DND-41 (cell line): ENCODE data around the gene COQ6.
"Not testable (repeated sequence)": the region's sequence is repeated elsewhere in the genome, so short reads cannot be mapped to it uniquely, and the experiment has no call there.

ENCODE experiments used
- EZH2 ChIP-seq: IDR thresholded peaks from 3 replicates; pipeline ENCODE4 v1.6.1; 2012; ENCODE audit warnings: borderline replicate concordance, low read depth, mild to moderate bottlenecking, moderate library complexity, low read length, inconsistent platforms; ENCODE audit not compliant: severe bottlenecking
- TF ChIP-seq, protein P1 (sequence below): IDR thresholded peaks from 2 replicates; pipeline ENCODE4 v1.5.1; 2012; ENCODE audit warnings: borderline replicate concordance, low read length, moderate library complexity, mild to moderate bottlenecking; ENCODE audit not compliant: poor library complexity, severe bottlenecking; ENCODE audit errors: extremely low read depth

- TF ChIP-seq, protein P1, sequence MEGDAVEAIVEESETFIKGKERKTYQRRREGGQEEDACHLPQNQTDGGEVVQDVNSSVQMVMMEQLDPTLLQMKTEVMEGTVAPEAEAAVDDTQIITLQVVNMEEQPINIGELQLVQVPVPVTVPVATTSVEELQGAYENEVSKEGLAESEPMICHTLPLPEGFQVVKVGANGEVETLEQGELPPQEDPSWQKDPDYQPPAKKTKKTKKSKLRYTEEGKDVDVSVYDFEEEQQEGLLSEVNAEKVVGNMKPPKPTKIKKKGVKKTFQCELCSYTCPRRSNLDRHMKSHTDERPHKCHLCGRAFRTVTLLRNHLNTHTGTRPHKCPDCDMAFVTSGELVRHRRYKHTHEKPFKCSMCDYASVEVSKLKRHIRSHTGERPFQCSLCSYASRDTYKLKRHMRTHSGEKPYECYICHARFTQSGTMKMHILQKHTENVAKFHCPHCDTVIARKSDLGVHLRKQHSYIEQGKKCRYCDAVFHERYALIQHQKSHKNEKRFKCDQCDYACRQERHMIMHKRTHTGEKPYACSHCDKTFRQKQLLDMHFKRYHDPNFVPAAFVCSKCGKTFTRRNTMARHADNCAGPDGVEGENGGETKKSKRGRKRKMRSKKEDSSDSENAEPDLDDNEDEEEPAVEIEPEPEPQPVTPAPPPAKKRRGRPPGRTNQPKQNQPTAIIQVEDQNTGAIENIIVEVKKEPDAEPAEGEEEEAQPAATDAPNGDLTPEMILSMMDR, result not testable (repeated sequence)
- not testable (repeated sequence) for TF ChIP-seq EZH2
These were observed 30.6 kb upstream of the COQ6 start for GRCh38 chr14:73919457-73919856.
